HepG2 (cell line): ENCODE measurements around the gene NFIL3.

Source experiments
- FOXK2 ChIP-seq: fragments of 450-650 bp; IDR thresholded peaks from 2 replicates; pipeline ENCODE4 v1.6.1; 2016
- HMGA1 ChIP-seq: sonication (generic); formaldehyde crosslinking; conservative IDR thresholded peaks from 2 replicates; pipeline ENCODE4 v1.4.0; 2020; ENCODE audit warnings: missing genetic modification reagents
- TBP ChIP-seq: sonication (generic); formaldehyde crosslinking; IDR thresholded peaks from 2 replicates; pipeline ENCODE4 v1.5.0; 2020; ENCODE audit warnings: missing genetic modification reagents
- TF ChIP-seq, protein P1 (sequence below): sonication (generic); formaldehyde crosslinking; IDR thresholded peaks from 2 replicates; pipeline ENCODE4 v1.5.0; 2020; ENCODE audit warnings: mild to moderate bottlenecking, missing genetic modification reagents, moderate library complexity

DNA sequence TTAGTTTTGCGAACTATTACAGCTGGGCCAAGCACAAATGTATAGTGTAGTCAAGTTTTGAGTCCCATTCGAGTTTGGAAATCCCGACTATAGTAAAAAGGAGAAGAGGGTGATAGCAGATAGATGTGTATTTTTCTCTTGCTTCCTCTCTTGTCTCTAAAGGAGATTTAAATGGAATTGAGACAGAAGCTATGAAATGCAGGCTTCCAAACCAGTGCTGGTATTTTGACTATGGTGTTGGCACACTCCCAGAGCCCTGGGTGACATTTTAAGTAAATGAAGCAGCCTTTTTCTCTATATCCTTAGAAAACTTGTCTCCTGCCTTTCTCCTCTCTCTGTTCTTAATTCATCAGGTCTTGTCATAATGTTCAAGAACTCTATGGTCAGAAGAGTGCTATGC lies 44.2 kb downstream of the NFIL3 start:
- TF ChIP-seq, protein P1, sequence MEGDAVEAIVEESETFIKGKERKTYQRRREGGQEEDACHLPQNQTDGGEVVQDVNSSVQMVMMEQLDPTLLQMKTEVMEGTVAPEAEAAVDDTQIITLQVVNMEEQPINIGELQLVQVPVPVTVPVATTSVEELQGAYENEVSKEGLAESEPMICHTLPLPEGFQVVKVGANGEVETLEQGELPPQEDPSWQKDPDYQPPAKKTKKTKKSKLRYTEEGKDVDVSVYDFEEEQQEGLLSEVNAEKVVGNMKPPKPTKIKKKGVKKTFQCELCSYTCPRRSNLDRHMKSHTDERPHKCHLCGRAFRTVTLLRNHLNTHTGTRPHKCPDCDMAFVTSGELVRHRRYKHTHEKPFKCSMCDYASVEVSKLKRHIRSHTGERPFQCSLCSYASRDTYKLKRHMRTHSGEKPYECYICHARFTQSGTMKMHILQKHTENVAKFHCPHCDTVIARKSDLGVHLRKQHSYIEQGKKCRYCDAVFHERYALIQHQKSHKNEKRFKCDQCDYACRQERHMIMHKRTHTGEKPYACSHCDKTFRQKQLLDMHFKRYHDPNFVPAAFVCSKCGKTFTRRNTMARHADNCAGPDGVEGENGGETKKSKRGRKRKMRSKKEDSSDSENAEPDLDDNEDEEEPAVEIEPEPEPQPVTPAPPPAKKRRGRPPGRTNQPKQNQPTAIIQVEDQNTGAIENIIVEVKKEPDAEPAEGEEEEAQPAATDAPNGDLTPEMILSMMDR (CRISPR knock-in tag): no peak
- no peak for TF ChIP-seq TBP (CRISPR knock-in tag)
- no peak for TF ChIP-seq FOXK2
- TF ChIP-seq HMGA1 (CRISPR knock-in tag): no peak
